ENCODE data around the gene ABCG1.

DNA sequence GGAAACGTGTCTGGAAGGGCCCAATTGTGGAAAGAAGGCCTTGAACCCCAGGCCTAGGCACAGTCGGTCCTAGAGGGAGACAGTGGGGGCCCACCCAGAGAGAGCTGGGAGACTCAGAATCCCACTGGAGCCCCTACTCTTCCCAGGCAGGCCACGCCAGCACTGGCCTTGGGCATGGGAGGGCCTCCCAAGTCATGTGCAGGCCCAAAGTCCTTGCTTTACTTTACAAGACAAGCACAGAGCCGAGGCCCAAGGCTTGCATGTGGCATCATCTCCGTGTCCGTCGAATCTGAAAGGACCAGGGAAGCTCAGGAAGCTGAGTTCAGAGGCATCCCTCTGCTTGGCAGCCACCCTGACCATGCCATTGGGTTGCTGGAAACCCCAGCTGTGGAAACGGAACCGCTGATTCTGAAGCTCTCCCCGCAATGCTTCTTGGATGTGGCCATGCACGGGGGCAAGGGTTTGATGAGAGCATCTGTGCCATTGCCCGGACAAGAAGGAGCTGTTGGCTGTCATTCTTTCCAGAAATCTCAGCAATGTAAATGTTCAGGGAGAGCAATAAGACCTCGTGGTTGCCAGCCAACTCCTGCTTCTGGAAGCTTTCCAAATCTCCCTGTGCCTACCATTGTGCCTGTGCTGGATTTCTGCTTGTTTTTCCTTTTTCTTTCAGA, 32.8 kb downstream of the ABCG1 start:
- TF ChIP-seq FOXA1 (IDR thresholded peaks at IDR 0.05) (no peak), NFRKB (IDR thresholded peaks at IDR 0.05) (no peak), FOXK2 (IDR thresholded peaks at IDR 0.05) (no peak), TARDBP (IDR thresholded peaks at IDR 0.05) (no peak), BHLHE40 (IDR thresholded peaks at IDR 0.05; ENCODE audit: borderline replicate concordance) (no peak), SP1 (IDR thresholded peaks at IDR 0.05) (no peak), HDGF (IDR thresholded peaks at IDR 0.05; ENCODE audit: borderline replicate concordance) (no peak), ARNT (IDR thresholded peaks at IDR 0.05) (no peak)

All from HEK293T (cell line).